GM18868 (cell line): Measurements from ENCODE around the gene FAM13A.

ENCODE experiments used
- ATAC-seq: cut with Tn5 transposase; IDR thresholded peaks from one replicate; pipeline ENCODE4 v1.9.1; 2021; ENCODE audit warnings: mild to moderate bottlenecking, moderate library complexity; ENCODE audit not compliant: unreplicated experiment

FAM13A gene

DNA sequence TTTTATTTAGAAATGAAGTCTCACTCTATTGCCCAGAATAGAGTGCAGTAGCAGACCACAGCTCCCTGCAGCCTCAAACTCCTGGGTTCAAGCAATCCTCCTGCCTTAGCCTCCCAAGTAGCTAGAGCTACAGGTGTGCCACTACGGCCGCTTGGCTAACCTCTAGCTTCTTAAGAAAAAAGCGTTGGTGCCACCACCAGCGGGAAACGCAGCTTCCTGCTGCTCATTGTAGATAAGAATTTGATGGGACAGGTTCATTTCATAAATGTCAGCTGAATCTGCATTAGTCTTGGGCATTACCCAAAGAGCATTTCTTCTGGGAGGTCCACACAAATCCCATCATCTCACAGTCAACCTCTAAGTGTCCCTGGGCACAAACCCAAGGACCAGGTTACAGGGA lies 326.2 kb downstream of the FAM13A start:
- no peak for ATAC-seq

DNA sequence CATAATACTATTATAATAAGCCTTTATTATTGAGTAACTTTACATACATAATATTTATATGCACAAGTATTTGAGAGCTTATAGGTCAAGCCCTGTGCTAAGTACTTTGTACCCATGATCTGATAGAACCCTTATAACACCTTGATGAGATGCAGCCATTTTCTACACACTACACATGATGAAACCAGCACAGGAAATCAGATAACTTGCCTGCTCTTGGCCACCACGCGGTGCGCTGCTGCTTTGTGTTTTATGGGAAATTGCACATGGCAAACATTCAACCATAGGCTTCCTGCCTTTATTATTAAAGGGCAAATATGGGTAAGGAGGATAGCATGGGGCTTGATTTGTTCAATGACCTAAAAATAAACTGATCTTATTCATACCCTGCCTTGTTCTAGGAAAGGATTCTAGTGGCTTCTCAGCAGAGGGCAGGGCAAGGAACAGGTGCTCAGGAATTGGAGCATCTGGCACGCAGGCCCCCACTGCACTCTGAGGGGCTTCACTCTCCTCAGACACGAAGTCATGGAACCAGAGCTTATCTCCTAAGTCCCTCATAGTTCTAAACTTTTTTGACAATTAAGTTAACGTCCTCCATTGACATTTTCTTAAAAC lies 327.7 kb downstream of the FAM13A start:
- ATAC-seq, result no peak

DNA sequence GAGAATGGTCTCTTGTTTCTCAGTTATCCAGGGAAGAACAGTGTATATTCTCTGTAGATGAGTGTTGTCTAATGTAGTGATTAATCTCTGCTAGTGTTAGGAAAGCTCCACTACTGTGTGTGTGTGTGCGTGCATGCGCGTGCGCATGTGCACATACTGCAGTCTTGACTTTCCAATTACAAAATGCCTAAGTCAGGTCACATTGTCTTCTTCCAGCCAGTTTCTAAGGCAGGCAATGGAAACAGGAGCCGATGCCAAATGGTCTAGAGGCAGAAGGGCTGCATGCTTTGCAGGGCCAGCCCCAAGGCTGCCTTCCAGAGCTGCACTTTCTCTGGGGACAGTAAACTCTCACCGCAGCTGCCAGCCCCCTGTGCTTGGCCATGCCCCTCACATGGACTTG lies 328.8 kb downstream of the FAM13A start:
- ATAC-seq, result no peak

DNA sequence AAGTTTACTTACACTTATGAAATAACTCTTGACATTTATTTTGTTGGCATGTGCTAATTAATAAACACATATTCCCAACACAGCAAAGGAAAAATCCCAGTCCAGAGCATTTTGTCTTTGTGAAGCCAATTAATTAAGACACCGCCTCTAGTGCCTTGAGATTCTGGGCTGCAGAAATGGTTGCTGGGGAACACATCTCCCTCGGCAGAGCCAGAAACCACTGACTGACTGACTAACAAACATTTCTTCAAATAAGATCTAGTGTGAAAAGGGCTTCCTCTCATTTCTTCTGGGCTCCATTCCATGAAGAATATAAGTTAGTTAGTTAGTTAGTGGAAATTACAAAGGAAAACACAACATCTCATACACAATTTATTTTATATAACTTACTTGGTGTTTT lies 331.0 kb downstream of the FAM13A start:
- ATAC-seq, result no peak

DNA sequence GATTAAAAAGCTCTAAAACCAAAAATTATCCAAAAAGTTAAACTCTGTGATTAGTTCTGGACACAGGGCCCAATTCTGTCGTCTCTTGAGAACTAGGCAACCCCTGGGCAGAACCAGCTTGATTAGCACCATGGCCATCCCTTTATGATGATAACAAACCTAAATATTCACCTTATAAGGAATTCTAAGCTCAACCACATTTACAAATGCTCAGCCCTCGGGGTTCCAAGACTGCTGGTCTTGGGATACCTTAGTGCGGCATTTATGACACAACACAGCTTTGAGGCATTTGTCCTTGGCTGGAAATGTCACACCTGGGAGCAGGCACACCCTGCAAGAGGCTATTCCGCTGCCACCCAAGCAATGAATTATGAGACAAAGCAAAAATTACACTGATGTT lies 331.8 kb downstream of the FAM13A start:
- ATAC-seq, result no peak

DNA sequence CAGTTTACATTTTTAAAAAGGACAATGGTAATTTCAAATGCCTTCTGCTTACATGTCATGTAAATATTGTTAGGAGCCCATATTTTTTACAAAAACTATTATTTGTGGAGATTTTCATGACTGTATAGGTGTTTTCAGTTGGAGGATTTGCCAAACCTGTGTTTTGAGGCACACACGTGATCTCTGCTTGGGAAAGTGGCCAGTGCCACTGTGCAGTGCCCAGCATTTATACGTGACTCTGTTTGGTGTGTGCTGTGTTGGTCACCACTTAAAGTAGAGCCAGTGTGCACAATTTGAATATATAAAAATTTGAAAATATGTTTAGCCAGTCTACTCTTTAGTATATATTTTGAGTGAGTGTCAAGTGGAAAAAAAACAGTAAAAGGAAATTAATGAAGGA lies 332.6 kb downstream of the FAM13A start:
- ATAC-seq, result no peak

DNA sequence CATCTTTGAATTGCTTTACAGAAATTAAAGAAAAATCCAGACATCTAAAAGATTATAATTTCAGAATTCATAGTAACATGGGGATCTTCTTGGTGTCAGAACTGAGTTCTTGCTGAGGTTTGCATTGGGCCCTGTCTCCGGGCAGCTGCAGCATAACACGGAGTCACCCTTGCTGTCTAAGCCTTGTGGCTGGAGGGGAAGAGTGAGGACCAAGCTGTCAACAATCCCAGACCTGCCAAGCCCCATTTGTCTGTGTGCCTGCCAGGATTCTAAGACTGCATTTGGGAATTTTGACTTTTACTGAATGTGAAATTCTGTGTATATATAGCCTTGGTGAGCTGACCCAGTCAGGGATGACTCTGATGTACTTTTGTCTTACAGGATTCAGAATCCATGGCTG lies 334.2 kb downstream of the FAM13A start:
- ATAC-seq, result no peak

DNA sequence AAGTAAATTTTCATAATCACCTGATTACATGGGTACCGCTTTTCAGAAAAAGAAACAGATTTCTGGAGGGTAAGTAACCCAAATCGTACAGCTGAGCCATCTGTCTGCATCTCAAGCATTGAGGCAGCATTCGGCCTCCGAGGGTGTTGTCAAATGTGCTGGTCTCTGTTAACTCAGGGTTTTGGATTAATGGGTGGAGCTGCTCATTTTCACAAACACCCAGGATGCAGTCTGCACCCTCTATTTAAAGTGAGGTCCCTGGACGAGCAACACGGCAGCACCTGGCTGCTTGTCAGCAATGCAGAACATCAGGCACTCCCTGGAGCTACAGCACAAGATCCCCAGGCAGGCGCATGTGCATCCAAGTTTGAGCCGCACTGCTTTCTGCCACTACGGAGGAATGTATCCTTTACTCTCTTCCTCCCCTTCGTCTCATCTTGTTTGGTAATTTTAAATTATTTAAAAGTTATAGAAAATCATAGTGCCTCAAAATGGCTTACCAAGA lies 334.7 kb downstream of the FAM13A start:
- ATAC-seq, result no peak

DNA sequence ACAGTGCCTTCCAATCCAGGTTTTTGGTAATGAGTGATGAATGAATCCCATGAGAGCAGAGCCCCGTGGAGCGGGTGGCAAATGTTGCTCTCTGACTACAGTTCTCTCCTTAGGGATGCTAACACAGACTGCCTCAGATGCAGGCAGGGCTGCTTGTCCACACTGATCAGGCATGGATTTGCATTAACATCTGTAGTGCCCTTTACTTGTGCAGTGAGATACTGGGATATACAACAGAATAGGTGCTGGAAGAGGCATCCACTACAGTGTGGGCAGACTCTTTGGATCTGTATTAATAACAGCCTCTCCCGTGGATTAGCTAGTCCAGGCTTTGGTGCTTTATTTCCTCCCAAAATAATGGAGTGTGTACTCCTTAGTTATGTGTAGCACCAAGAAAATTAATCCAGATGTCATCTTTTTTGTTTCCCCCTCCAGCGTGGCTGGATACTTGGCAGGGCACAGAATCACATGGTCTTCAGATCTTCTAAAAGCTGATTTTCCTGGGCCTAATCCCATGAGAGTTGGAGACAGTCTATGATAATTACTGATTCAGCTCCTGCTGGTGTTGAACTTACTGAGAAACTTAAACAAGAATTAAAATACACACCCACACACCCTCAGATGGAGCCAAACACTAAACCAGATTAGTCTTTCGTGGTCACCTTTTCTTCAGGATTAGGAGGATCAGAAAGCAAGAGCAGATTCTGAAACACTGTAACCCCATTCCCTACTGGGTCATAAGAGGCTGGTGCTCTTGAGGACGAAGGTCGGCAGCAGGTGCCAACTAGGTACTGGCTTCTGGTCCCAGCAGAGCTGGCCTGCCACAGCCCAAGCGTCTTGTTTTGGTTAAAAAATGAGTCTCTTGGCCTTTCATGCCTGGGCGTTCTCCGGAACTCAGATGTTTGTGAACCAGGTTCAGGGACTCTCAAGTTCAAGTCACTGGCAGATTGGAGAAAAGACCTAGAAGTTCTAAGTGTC lies 336.2 kb downstream of the FAM13A start:
- no peak for ATAC-seq

DNA sequence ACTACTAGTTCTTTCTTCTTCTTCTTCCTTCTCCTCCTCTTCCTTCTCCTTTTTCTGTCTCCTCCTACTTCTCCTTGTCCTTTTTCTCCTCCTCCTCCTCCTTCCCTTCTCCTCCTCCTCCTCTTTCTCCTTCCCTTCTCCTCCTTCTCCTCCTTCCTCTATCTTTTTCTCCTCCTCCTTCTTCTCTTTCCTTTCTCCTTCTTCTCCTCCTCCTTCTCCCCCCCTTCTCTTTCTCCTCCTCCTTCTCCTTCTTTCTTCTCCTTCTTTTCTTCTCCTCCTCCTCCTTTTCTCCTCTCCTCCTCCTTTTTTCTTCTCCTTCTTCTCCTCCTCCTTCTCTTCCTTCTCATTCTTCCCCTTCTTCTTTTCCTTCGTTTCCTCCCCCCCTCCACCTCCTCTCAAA lies 337.6 kb downstream of the FAM13A start:
- ATAC-seq, result no peak

DNA sequence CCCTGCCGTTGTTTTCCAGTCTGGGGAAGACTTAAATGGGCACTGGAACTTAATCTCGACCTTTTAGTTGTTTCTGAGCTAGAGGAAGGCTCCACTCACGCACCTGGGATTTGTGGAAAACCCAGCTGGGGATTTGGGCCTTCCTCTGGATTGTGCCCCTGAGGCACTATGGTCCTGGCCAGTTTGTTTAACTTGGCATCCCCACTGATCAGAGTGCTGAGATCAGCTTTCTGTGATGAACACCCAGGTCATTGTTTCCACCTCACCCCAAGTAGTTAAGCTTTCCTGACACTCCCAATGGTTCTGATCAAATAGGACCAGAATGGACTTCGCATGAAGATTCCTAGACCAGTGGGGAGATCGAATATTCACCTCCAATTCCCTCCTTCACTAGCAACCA lies 338.9 kb downstream of the FAM13A start:
- no peak for ATAC-seq

DNA sequence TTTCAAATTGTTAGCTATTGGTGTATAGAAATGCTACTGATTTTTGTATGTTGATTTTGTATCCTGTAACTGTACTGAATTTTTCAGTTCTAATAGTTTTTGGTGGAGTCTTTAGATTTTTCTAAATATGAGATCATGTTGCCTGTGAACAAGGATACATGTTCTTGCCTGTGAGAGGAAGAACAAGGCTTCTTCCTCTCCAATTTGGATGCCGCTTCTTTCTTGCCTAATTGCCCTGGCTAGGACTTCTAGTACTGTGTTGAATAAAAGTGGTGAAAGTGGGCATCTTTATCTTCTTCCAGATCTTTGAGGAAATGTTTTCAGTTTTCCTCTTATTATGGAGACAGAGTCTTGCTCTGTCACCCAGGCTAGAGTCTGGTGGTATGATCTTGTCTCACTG lies 343.2 kb downstream of the FAM13A start:
- no peak for ATAC-seq

DNA sequence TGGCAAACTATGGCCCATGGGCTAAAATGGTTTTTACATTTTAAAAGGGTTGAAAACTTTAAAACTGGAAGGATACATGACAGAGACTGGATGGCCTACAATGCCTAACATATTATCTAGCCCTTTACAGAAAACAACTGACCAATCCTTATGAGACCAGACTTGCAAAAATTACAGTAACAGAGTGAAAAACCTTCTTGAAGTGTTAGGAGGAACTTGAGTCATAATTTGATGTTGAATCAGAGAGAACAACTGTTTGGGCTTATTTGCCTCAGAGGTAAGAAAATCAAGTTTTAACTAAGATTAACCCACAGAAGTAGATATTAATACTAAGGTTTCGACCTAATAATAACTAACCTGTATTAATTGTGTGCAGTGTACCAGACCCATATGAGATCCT lies 347.0 kb downstream of the FAM13A start:
- no peak for ATAC-seq

DNA sequence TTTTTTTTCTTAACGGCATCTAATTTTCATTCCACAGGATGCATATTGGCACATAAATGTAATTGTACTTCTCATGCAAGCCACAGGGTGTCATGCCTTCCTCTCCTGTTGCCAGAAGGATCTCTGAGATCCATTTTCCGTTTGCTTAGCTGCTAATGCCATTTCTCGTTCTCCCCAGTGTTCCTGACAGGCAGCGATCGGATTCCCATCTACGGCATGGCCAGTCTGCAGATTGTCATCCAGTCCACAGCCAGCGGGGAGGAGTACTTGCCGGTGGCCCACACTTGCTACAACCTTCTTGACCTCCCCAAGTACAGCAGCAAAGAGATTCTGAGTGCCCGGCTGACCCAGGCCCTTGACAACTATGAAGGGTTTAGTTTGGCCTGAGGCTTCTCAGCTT lies 350.4 kb downstream of the FAM13A start:
- ATAC-seq, result no peak

DNA sequence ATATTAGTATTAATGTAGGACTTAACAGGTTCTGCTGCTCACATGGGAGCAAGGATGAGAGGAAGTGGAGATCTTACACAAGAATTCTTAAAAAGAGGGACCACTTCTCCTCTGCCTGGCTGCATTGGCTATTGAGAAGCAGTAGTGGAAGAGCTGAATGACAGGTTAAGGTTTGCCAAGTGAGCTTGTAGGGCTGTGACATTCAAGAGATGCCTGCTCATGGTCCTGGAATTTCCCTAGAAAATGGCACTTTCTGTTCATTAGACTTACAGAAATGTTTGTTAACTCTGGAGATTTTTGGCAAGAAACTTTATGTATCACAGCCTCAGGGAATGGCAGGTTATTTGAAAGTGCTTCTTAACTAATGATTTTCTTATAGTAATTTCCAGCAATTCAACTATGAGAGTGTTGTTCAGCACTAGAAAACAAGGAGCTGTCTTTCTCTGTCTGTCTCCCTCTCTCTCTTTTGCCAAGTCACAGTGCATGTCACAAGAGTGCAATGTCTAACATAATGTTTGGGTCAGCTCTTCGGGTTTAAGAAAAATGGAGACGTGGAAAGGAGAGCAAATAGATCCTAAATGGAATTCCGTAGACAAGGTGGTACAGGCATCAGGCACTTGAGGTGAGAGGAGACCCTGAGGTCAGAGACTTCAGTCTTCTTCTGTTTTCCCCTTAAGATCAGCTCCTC lies 351.0 kb downstream of the FAM13A start:
- no peak for ATAC-seq

DNA sequence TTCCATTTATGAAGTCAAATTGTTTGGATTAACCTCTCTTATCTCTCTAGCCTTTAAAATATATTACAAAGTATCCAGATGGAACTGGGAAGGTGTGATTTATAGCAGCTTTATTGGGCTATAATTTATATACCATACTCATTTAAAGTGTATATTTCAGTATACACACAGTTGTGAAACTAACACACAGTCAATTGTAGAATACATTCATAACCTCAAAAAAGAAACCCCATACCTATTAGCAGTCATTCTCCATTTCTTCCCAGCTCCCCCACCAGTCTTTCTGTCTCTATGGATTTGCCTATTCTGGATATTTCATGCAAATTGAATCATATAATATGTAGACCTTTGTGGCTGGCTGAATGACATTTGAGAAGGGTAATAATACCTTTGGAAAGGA lies 351.8 kb downstream of the FAM13A start:
- no peak for ATAC-seq

DNA sequence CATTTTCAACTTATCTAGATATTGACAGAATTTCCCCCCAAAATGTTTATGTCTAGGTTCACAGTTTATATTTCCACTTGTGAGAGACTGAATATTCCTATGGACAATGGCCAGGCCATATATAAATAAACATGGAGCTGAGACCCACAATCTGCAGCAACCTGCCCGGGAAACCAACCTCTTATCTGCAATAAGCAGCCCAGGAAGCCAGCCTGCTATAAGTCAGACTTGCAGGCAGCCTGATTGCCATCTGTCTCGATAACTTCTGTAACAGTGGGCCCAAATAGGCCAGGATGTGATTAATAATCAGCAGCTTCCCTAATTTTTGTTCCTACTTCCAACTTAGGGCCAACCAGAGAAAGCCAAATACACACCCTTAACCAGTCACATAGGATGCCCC lies 354.2 kb downstream of the FAM13A start:
- no peak for ATAC-seq

DNA sequence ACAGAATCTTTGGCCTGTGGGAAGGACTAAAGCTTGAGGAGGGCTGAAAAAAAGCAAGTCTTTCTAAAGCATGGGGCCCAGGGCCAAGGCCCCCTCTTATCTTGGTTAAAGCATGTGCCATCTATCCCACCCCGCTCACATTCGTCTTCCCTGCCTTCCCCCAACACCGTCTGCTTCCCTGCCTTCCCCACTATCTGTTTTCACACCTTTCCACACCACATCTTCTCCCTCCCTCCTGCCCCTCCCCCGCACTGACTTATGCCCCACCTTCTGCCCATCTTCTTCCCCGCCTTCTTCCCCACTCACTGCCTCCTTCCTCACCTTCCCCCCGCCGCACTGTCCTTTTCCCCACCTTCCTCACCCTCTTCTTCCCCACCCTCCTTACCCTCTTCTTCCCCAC lies 358.5 kb downstream of the FAM13A start:
- ATAC-seq, result no peak

DNA sequence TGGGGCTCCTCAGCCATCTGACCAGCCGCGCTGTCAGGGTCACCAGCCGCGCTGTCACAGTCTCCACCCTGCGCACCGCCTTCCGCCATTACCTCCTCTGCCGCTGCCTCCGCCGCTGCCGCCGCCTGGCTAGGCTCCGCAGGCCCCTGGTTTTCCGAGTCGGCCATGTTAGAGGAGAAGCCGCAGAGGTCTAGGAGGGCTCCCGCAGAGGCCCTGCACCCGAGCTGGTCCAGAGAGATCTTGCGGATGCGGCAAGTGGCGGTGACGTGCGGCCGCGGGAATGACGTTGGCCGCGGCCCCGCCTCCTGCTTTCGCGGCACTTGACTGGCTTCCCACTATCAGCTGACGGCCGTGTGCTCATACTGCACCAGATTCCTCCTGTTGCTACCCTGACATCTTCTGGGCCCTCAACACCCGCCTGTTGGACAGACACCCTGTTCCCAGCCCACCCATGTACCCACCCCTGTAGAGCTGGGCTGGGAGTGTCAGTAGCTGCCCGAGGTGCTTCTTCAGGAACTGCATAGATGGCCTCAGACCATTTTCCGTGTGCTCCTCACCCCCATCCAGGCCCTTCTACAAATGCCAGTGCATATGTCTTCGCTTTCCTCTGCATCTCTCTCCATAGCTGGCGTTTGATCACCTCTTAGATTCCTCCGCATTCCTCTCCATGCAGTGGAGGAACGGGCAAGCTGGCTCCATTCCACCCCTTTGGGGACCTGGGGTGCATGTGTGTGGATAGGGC lies 359.2 kb downstream of the FAM13A start, which contains the start of gene NAP1L5:
NAP1L5 (minus strand) TSS at position 242 of the 742 bp plus-strand sequence; CDS start at position 167, 75 bp downstream.
- peak; percentile 97 for ATAC-seq

DNA sequence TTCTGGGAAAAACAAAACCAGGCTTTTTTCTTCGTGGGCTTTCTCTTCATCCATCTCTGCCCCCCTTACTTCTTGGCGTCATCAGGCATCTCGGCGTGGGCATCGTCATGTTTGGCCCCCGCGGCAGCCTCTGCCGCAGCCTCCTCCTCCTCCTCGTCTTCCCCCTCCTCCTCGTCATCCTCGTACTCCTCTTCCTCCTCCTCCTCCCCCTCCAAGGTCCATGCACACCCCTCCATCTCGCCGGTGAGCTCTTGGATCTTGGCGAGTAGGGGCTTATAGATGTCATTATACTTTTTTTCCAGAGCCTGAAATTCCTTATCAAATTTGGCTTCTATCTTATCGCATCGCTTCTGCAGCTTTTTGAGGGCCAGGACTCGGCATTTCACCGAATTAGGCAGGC lies 359.8 kb downstream of the FAM13A start:
- ATAC-seq, result no peak

DNA sequence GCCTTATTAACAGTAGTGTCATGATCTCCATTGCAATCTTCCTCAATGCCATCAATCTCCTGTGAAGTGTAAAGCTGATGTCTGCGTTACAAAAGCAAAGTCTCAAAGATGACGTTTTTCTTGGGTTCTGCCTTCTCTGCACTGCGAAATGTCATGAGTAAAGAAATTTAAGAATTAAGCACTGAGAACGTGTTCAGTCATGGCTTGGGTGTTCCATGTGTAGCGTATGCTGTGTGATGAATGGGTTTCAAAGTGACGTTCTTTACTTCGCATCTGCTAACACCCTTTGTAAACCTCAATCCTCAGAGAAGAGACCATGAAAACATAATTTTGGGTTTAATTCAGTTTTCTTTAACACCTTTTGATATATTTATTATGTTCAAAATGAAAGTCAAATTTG lies 360.4 kb downstream of the FAM13A start:
- no peak for ATAC-seq
